ELF-1 (cell line): ENCODE results near the gene LAMA2.

Source experiments
- DNase-seq: peaks from one replicate; pipeline ENCODE4 v3.0.0-alpha.2; 2016; ENCODE audit warnings: low read depth, low spot score

LAMA2 gene

DNA sequence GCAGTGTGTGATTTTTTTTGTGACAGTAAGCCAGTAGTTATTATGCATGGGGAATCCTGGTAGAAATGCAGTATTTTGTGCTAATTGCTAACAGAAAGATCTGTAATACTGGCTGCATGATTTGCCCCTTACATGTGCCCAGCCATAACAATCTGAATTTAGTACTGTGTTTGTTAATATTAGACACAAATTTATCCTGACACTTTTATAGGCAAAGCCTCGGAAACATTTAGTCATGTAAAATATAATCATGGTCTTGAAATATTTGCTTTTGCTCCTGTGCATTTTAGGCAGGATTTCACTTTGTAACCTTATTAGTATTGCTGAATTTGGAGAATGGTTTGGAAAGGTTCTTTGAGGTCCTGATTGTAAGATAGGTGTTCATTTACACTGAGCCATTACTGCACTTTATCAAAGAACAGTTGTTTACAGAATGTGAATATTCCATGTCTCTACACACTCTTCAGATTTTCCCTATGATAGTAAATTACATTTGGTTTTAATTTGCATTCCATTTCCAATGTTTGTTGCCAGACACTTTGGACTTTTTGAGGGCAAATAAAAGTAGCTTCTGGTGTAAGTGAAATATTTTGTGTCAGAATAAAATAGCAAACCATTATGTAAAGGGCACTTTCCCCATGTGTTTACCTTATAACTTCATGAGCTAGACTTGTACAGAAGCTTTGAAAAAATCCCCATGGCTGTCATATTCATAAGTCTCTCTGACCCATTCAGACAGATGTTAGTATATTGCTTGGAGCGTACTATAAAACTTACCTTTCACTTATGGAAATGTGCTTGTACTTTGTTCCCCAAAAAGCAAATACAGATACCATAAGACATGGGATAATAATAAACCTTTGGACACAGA is 477.1 kb downstream of the LAMA2 start:
- DNase-seq = no peak

DNA sequence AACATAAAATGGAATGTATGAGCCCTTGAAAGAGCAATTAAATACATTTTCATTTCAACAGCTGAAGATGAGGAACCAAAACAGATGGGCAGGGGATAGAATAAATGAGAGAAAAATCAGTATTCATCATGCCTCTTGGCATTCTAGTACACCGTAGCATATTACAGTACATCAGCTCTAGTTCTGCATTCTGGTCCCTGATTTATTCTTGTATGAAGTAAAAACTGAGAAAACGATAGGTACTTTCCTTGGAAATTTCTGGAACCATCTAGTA is 477.7 kb downstream of the LAMA2 start:
- DNase-seq = no peak

DNA sequence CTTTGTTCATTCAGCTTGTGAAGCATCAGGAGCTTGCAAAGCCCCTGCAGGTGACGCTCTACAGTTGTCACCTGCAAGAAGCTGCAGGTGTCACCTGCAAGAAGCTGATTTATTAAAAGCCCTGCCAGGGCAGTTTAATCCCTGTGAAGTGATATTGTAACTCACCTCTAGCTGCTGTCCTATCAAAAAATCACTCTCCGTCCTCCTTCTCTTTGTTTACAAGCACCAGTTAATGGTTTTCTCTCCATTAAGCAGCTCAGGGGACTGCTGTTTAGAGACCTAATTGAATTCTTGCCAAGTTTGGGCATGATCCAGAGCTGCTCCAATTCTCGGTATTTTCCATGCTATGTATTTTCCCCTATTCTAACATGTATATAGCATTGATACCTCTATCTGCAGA is 481.1 kb downstream of the LAMA2 start:
- DNase-seq = no peak

DNA sequence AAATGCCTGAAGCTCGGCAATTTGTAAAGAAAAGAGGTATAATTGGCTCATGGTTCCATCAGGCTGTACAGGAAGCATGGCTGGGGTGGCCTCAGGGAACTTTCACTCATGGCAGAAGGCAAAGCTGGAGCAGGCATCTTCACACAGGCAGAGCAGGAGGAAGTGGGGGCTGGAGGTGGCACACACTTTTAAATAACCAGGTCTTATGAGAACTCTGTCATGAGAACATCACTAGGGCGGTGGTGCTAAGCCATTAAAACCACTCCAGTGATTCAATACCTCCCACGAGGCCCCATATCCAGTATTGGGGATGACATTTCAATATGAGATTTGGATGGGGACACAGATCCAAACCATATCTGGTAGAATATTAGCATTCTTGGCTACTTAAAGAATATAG is 481.8 kb downstream of the LAMA2 start:
- DNase-seq = no peak

DNA sequence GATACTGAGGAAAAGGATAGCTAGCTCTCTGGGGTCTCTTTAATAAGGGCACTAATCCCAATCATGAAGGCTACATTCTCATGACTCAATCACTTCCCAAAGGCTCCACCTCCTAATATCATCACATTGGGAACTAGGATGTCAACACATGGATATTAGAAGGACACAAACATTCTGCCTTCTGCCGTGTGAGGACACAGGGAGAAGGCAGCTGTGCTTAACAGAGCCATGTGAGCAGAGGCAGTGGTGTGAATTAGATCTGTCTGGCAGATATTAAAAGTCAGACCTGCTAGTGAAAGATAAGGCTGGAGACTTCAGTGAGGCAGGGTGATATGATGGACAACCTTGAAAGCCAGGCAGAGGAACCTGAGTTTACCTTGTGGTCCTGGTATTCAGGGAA is 485.1 kb downstream of the LAMA2 start:
- no peak for DNase-seq

DNA sequence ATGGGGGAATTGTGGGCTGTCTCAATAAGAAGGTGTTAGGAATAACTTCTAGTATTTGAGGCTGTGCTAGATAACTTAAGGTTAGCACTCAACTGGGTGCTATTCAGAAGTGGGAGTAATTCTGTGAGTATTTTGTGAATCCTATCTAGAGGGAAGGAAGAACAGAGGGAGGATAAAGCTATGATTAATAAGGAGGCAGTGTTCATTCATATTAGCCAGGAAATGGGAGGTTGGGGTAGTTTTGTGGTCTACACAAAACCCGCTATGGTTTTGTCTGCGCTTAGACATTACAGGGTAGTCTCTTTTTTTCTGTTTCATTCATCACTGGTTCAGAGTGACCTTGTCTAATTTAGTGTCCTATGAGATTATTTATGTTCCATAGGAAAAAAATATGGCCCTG is 486.0 kb downstream of the LAMA2 start:
- DNase-seq = no peak

DNA sequence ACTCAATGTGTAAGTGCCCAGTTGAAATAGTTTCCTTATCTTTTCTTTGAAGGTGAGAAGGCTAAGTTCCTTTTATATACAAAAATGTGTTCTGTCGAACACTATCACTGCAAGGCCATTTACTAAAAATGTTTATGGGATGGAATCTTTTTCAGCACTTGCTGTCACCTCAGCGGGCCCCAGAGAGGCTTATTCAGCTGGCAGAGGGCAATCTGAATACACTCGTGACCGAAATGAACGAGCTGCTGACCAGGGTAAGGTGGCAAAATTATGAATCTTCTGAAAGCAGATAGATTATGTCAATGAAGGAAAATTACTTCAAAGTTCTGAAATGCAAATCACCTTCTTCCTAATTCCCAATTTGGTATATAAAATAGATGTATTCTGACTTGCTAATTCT is 486.8 kb downstream of the LAMA2 start:
- DNase-seq = no peak

DNA sequence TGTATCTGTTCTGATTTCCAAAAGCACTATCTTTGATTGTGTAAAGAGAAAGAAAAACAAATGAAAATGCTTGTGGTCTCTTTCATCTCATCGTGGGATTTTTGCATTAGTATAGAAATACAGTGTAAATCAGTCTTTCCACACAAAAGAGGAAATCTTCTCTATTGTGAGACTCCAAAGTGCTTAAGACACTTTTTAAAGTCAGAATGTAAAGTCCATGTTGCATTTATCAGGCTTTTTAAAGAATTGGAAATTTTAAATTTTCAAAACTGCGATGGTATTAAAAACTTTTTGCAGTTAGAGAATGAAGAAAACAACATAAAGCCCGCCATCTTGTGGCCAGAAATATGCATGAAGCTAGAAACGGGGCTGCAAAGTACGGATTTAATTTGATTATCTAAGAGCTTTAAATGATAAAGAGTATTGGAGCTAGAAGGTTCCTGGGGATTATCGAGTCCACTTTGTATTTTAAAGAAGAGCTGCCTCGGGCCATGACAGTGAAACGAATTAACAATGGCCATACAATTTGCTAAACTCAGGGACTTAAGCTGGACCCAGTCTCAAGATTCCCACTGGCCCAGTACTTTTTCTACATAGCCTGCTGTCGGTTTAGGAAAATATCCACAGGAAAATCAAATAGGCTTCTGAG is 487.5 kb downstream of the LAMA2 start:
- DNase-seq = peak; percentile 55

DNA sequence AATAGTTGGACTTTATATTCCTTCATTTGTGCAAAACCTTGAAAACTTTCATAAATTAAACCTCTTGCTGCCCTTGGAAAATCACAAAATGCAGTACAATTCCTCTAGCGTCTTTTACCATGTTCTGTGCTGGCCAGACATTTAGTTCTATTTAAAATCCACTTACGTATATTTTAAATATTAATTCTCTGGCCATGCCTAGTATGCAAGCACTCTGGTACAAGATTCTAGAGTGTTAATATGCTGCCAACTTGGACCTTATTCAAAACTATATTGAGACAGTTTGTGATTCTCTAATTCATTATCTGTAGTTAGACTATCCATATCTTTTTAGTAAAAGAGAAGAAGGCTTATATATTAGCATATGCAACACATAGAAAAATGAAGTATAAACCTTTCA is 498.9 kb downstream of the LAMA2 start:
- DNase-seq = no peak

DNA sequence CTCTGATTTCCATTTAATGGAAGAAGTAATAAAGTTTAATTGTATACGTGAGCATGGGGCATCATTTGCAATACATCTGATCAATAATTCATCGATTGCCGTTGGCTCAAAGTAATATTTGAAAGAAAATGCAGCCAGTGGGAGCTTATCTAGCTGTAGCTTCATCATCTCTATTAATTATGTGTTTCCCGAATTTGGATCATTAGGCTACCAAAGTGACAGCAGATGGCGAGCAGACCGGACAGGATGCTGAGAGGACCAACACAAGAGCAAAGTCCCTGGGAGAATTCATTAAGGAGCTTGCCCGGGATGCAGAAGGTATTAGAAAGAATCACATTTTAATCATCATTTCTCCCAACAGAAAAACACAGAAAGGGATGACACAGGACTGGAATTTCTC is 500.0 kb downstream of the LAMA2 start:
- DNase-seq = no peak

DNA sequence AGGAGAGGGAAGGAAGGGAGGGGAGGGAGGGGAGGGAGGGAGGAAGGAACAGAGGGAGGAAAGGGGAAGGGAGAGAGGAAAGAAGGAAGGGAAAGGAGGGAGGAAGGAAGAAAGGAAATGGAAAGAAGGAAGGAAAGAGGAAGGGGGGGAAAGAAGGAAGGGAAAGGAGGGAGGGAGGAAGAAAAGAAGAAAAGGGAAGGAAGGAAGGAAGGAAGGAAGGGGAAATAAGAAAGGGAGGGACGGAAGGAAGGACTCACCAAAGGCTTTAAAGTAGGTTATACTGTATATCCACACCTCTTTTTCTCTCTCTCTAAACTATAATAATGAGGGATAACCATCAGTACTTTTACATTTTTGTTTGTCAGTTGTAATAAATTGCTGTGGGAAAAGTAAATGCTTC is 502.2 kb downstream of the LAMA2 start:
- DNase-seq = no peak

DNA sequence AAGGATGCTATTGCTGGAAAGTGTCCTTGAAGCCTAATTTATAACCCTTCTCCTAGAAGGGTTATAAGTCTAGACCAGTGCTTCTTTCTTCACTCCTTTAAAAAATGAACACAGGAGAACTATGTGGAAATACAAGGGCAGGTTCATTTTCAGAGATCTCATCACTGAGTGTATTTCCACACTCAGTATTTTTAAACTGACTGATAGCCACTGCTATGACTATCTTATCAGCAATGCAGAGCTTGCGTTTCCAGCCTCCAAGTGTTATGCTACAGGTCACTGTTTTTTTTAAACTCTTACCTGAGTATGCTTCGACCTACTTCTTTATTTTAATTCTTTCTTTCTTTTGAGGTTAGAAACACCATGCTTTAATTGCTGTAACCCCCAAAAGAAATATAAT is 508.0 kb downstream of the LAMA2 start:
- no peak for DNase-seq

DNA sequence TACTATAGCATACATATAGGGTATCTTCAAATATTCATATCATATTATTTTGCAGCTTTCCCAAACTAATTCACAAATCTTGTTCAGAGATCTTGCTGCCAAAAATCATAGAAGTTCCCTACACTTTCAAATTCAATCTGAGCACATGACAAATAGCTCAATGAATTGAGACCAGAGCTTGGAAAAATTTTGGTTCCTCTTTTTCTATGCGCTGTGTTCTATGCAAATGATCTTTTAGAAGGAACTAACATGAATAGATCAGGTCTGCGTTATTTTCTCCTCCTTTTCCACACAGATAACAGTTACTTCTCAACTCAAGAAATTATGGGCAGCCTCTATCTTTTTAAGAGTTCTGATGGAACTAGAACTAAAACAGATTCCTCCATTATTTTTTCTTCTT is 510.7 kb downstream of the LAMA2 start:
- no peak for DNase-seq

DNA sequence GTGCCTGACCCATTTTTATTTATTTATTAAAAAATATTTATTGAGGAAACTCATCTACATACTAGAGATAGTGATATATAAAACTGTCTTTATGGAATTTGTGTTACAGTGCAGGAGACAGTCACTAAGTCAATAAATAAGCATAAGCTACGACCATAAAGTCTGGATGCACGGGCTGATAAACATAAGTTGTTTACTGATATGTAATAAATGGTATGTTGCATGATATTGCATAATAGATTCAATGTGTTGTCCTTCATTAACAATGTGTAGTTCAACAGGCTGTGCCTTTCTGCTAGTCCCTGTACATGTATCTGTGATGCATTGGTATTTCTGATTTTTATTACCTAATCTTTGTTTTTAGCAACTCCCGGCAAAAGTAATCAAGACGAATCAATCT is 515.8 kb downstream of the LAMA2 start:
- DNase-seq = no peak

DNA sequence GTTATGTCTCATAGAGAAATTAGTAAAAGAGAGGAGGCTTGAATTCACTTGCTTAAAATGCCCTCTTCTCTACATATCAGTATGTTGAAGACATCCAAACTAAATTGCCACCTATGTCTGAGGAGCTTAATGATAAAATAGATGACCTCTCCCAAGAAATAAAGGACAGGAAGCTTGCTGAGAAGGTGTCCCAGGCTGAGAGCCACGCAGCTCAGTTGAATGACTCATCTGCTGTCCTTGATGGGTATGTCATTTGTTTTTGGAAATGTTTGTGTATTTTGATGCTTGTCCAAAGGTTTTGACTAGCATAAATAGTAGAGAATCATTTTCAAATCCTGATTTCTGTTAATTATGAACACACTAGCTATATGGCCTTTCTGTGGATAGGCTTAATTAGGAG is 519.3 kb downstream of the LAMA2 start:
- no peak for DNase-seq

DNA sequence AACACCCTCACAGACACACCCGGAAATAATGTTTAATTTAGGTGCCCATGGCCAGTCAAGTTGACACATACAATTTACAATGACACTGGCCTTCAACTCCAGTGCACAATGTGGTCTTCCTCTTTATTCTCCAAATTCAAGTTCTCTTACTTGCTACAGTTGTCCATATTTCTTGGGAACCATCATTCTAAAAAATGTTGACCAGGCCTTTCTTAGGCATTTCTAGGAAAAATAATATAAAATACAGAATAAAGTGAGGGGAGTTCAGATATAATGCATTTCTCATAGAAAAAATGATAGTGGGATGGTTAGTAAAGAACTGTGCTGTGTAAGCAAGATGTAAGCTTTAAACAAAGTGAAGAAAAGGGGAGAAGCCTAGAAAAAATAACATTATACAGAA is 528.2 kb downstream of the LAMA2 start:
- no peak for DNase-seq

DNA sequence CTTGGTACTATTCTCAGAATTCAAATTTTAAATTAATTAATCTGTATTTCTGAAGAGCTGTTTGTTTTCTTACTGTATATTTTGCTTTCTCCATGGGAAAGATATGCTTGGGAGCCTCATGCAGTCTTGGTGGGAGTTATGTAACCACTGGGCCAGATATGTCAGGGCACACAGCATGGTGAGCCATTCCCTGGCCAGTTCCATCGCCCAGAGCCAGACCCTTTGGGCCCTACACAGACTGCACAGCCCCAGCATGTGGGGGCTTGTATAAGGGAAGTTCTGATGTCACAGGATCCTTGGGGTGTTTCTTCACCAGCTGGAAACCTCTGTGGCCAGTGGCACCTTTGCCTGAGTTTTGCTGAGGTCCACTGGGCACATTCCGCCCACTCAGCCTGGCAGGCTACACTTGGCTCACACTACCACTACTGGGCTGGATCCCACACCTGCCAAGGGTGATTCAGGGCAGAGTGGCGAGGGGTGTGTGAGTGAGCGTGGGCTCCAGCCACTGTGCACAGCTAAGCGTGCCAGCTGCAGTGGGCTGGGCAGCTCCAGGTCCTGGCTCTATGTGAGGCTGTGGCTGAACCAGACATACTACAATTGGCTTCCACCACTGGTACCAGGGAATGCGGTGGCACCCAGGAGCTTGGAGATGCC is 533.5 kb downstream of the LAMA2 start:
- no peak for DNase-seq

DNA sequence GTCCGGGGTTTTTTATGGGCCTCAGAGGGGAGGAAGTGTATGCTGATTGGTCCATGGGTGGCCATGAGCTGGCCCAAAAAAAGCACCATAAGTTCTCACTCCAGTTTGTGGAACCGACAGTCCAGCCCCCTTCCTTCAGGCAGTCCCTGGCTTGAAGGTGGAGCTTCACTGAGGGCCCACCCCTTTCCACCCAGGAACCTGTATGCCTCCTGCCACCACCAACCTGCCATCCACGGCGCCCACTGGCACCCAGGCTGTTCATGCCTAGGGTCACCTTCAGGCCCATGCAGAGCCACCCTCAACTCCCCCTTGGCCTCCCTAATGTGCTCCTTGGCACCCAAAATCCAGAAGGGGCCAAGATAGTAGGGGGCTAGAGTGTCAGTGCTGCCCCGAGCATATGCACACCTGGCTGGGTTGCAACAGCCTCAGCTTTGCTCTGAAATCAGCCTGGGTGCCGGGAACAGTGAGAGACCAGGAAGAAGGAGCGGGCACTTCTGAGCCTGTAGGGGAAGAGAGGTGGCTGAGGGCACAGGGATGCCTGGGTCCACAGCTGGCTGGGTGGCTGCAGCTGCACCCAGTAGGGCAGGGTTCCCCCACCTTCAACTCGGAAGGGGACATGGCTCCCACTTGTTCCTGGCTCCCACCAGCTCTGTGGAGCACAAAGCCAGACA is 534.6 kb downstream of the LAMA2 start:
- no peak for DNase-seq

DNA sequence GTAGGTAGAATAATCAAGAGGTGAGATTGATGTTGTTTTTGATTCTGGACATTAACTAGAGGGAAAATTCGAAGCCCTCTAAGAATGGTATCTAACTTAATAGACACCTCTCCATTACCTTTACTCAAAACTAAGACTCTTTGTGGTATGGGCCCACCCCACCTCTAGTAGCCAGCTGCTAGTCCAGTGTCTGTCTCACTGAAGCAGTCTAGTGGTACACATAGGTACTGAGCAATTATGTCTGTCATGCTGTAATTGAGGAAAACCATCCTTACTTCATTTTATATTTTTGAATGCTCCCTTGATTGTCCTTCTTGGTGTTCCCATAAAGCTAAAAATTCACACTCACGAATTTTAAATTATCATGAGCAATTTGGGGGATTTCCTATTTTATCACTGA is 536.4 kb downstream of the LAMA2 start:
- DNase-seq = no peak

DNA sequence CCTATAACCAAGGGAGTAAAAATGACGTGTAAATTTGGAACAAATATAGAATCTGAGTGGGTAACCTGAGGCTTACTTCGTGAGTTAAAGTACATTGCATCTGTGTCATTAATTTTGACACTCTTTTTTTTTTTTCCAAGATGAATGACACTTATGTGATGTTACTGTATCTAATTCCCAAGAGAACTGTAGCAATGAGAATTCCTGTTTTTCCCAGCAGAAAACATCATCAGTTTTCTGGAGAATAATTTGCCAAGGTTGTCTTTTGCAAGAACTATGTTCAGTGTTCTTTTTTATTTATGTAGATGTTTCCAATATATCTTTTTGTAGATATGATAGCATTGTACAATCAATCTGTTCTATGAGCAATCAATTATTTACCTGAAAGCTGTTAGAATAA is 543.4 kb downstream of the LAMA2 start:
- DNase-seq = no peak

DNA sequence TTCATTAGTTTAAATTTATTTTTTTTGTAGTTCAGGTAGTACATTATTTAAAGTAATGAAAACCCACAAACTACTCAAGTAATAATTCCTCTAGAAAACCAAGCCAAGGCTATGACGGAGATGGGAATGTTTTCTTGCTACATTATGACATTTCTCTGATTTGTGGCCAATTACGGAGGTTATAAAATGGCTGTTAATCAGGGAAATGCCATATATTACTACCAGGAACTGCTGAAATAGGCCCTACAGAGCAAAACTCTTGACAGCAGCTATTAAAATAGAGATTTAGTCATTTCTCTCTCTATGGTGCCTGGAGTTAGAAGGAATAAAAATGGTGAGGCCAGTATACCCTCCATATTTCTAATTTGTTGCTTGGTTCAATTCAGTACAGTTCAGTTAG is 547.0 kb downstream of the LAMA2 start:
- DNase-seq = no peak

DNA sequence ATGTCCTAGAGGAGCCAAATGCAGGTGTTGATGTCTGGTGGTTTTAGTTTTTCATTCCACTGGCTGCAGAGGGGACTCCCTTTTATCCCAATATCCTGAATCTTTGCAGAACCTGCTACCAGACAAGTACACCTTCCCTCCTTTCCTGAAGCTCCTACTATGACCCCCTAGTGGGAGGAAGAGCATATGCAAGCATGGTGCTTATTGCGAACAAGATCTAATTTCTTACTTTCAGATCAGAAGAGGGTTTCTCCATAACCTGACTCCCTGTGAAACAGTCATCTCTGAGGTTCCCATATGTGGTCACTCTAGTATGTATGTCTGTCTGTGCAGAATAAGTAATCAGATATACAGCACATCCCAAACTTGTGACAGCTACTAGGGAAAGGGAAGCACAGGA is 549.8 kb downstream of the LAMA2 start:
- DNase-seq = no peak

DNA sequence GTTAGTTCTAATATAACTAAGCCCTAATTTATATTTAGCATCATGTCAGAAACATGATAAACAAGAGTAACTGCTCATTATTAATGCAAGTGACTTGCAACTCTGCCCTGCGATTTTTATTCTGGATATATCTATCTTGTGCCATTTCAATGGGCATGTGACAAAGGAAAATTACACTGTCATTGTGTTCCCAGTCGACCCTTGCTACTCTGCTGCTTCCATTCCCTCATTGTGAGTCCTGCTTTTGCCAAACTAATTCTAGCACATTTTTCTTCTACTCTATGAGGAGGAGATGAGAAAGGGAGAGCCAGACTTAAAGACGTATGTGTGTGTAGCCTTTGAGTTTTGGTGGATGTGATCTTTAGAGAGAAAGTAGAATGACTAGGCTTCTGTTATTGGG is 551.2 kb downstream of the LAMA2 start:
- DNase-seq = no peak
